Body of pancreas (tissue), 4 donors: ENCODE data around the gene CBFA2T3. TPM values are rescaled to one million over a fixed set of nuclear protein-coding genes. Genes with fewer than 3 reads are reported as not detected.

Experiments used
- ATAC-seq: fragments of 150-250 bp; one replicate; pipeline ENCODE4 v1.9.1; 2016
- DNase-seq, 4 donors: peaks; one replicate each; pipeline ENCODE4 v3.0.0-alpha.2; 2019
- H3K27ac ChIP-seq, 4 donors: fragments of 200-600 bp; sonication (generic); 1 replicate in 3 of 4; 2 replicates in 1 of 4; pipeline versions ENCODE4 v1.5.1 to v1.6.1; 2016 to 2019; ENCODE audit warnings: mild to moderate bottlenecking in 1 of 4, mixed read lengths in 1 of 4, moderate library complexity in 1 of 4
- H3K27me3 ChIP-seq, 2 donors: fragments of 200-600 bp; sonication (generic); one replicate each; pipeline ENCODE4 v1.6.0; 2016; ENCODE audit warnings: mild to moderate bottlenecking in 1 of 2
- H3K36me3 ChIP-seq, 2 donors: fragments of 200-600 bp; sonication (generic); replicated peaks in 1 of 2; 2 replicates each; pipeline ENCODE4 v1.5.1; 2016; ENCODE audit warnings: low read depth in 2 of 2; ENCODE audit not compliant: insufficient read depth in 1 of 2
- H3K4me1 ChIP-seq: fragments of 200-600 bp; sonication (generic); one replicate; pipeline ENCODE4 v1.6.0; 2016
- H3K4me3 ChIP-seq, 2 donors: fragments of 200-600 bp; sonication (generic); 1 replicate in 1 of 2; 2 replicates in 1 of 2; pipeline ENCODE4 v1.5.1; 2016 to 2019
- H3K9me3 ChIP-seq, 3 donors: fragments of 200-600 bp; sonication (generic); 1 replicate in 2 of 3; 2 replicates in 1 of 3; pipeline ENCODE4 v1.5.1; 2016
- CTCF ChIP-seq, 7 experiments: fragments of 450-650 bp in 4 of 7; fragments of 200-600 bp in 3 of 7; sonication (generic) in 3 of 7; IDR thresholded peaks; one replicate each; pipeline ENCODE4 v1.5.1; 2016 to 2019; ENCODE audit warnings: antibody characterized with exemption in 7 of 7
- POLR2A ChIP-seq, 3 donors: fragments of 450-650 bp; IDR thresholded peaks; one replicate each; pipeline ENCODE4 v1.6.1; 2016; ENCODE audit warnings: antibody characterized with exemption in 3 of 3, mild to moderate bottlenecking in 2 of 3
- WGBS, 2 donors: methylation state at CpG; one replicate each; pipeline ENCODE4 v1.1.5; 2017; 5-methylcytosine and 5-hydroxymethylcytosine counted together
- intact Hi-C: fragments of 100-400 bp; cut with DNase I; formaldehyde crosslinking; loops from one replicate; pipeline ENCODE4 v1.15.1; 2023
- total RNA-seq, 2 donors: library from RNA; depleted of rRNA; stranded (reverse); fragments of >200 nt; gene quantifications; one replicate each; pipeline ENCODE4 v1.1.0, GENCODE V29; 2016

Gene CBFA2T3
- total RNA-seq, 2 donors from 2014 or later: 7.8 to 16.2 TPM

- Histone ChIP-seq H3K9me3 (no peaks in the 10 kb centered on the region), H3K36me3 (no peaks in the 10 kb centered on the region), H3K4me1 (no peaks in the 10 kb centered on the region), H3K27me3 (no peaks in the 10 kb centered on the region), H3K4me3 (no peak overlapping the region), H3K27ac (no peak overlapping the region)
- DNase-seq: peak in 1 of 4 donors; percentile 27
- TF ChIP-seq POLR2A (IDR thresholded peaks at IDR 0.05): no peak
- no peak for TF ChIP-seq CTCF (IDR thresholded peaks at IDR 0.05)
- no peak for ATAC-seq
- 65% methylated on average over 18 to 27 of the region's 29 CpGs for WGBS, 2 donors
- intact Hi-C loops: no loop called here
Observed at GRCh38 chr16:88971371-88972097, 5.5 kb downstream of the CBFA2T3 start.

DNA sequence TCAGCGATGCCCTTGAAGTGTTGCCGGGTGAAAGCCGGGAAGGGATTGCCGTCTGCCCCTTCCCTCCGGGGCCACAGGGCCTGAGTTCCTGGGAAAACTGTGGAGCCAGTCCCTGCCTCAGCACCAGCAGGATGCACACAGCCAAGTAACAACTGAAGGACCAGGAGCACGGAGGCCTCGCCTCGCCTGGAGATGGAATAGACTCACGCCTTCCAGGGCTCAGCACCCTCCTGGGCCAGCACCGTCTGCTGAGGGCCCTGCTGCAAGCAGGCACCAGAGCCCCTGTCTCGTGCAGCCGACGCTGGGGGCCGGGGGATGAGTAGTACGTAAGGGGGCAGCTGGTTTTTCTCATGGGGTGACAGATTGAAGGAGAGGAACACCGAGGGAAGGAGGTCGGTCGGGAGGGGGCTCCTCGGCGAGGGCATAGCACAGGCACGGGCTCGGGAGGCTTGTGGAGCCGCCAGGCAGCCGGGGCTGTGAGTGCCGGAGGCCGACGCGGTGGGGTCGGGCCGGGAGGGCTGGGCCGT lies 6.4 kb downstream of the CBFA2T3 start:
- no peak for DNase-seq

DNA sequence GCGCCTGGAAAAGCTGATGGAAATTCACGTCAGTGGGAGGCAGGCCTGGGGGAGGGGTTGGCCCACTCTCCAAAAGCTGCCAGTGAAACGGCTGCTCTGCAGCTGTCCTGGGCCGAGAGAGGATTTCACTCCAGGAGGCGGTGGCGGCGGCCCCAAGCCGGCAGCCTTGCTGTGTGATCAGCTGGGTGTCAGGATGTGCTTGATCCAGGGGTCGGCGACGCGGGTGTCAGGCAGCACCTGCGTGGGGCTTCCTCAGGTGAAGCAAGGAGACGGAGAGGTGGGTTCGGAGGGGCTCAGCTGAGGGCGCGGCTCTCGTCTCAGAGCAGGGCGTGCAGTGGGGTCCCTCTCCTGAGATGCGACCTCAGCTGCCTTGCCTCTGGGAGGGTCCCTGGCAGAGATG lies 7.0 kb downstream of the CBFA2T3 start:
- Histone ChIP-seq H3K9me3 (no peaks in the 10 kb centered on the region), H3K36me3 (no peaks in the 10 kb centered on the region), H3K27me3 (no peaks in the 10 kb centered on the region), H3K4me3 (no peak overlapping the region), H3K4me1 (no peaks in the 10 kb centered on the region), H3K27ac (no peak overlapping the region)
- DNase-seq: no peak
- 79% methylated on average over 19 of the region's 20 CpGs; no CpG with 5 or more reads in 1 of the 2 donors for WGBS, 2 donors
- no peak for TF ChIP-seq CTCF (IDR thresholded peaks at IDR 0.05)
- TF ChIP-seq POLR2A (IDR thresholded peaks at IDR 0.05): no peak
- no peak for ATAC-seq
- intact Hi-C loops: no loop called here

More for the DNA sequence above, 6.4 kb downstream of the CBFA2T3 start:
- H3K9me3 ChIP-seq: no peaks in the 10 kb centered on the region
- no peaks in the 10 kb centered on the region for H3K27me3 ChIP-seq
- no peak for ATAC-seq
- no peak overlapping the region for H3K27ac ChIP-seq
- TF ChIP-seq CTCF (IDR thresholded peaks at IDR 0.05) (no peak), POLR2A (IDR thresholded peaks at IDR 0.05) (no peak)
- intact Hi-C loops: no loop called here
- 53 to 75% methylated on average over 21 to 30 of the region's 31 CpGs for WGBS, 2 donors
- H3K4me3 ChIP-seq: no peak overlapping the region
- H3K4me1 ChIP-seq: no peaks in the 10 kb centered on the region
- H3K36me3 ChIP-seq: no peaks in the 10 kb centered on the region

DNA sequence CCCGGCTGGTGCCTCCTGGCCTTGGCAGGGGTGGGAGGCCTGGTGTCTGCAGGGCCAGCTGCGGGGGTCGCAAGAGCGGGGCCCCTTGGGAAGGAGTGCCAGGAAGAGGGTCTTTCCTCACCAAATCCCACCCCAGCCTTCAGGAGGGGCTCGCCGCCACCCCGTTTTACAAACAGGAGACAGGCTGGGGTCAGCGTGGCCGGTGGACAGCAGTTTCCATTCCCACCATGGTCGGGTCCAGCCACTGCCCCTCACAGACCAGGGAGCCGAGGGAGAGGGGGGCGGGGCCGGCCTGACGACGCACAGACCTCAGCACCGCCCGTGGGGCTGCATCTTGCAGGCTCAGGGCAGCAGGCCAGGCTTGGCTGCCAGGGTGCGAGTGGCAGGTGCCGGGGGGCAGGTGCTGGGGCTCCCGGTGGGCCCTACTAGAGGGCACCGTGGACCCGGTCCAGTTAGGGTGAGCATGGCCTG lies 7.6 kb downstream of the CBFA2T3 start:
- no peaks in the 10 kb centered on the region for H3K27me3 ChIP-seq
- intact Hi-C loops: no loop called here

More for the DNA sequence above, 7.6 kb downstream of the CBFA2T3 start:
- Histone ChIP-seq H3K9me3 (no peaks in the 10 kb centered on the region), H3K27ac (no peak overlapping the region), H3K4me3 (no peak overlapping the region), H3K4me1 (no peaks in the 10 kb centered on the region), H3K36me3 (no peaks in the 10 kb centered on the region)
- no peak for DNase-seq
- TF ChIP-seq CTCF (IDR thresholded peaks at IDR 0.05) (no peak), POLR2A (IDR thresholded peaks at IDR 0.05) (no peak)
- no peak for ATAC-seq
- WGBS, 2 donors: 34% methylated on average over 20 of the region's 22 CpGs; no CpG with 5 or more reads in 1 of the 2 donors
